GM21515 (cell line): ENCODE measurements around the gene BCL2L1.
"Not testable (repeated sequence)": the region's sequence is repeated elsewhere in the genome, so short reads cannot be mapped to it uniquely, and the experiment has no call there.

ENCODE experiments used
- ATAC-seq: cut with Tn5 transposase; IDR thresholded peaks from one replicate; pipeline ENCODE4 v1.9.1; 2021; ENCODE audit not compliant: unreplicated experiment

The BCL2L1 gene

DNA sequence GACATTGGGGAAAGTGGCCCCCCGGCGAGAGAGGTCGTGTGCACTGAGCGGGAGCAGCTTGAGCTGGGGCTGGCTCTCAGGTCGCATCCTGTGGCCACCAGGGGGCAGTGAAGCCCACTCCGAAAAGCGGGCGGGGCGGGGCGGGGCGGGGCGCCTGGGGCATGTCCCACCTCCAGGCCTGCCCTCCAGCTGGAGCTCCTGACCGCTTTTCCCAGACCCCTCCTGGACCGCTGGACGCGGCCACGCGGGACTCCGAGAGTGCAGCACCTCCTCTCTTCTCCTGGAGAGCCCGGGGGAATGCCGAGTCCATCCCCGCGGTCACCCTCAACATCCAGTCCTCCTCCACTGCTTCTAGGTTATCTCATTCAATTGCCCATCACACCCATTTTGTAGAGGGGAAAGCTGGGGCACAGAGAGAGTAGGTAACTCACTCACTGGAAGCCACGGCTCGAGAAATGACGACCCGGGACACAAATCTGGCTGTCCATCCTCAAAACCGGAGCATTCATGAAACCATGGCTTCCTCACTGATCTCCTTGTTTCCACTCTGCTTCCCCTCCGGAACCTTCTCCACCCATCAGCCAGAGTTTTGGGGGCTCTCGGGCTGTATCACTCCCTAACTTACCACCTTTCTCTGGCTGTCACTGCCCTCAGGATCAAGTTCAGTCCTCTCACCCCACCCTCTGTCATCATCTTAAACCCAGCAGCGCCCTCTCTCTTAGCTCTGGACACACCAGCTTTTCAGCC is 60.9 kb downstream of the BCL2L1 start:
- peak; percentile 54 for ATAC-seq

DNA sequence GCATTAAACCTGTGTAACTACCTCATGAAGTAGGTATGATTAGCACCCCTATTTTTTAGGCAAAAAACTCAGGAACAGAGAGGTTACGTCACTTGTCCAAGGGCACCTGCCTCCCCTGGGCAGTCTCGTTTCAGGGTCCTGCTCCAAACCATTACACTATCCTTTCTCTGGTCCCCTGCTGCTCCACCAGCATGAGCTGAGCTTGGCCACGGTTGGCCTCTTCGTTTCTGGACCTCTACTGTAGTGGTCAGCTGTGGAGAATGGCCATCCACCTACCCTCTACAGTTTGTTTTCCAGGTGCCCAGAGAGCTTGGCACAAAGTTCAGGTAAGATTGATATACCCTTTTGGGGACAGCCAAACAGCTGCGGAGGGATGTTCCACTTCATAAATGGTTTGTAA is 68.1 kb downstream of the BCL2L1 start:
- ATAC-seq: no peak

DNA sequence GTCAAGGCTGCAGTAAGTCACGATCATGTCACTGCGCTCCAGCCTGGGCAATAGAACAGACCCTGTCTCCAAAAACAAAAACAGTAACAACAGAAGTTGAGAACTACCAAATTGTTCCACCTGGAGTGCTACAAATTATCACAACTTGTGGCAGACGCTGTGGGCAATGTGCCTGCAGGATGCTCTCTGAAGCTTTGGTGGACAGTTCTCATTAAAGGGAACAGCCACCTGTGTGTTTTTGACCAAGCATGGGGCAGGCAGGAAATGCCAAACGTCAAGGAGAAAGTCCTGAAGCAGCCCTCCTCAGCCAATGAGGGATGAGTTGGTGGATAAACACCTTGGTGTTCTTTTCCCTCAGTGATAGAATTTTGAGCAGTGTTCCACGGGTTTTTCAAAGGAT is 69.1 kb downstream of the BCL2L1 start:
- no peak for ATAC-seq

DNA sequence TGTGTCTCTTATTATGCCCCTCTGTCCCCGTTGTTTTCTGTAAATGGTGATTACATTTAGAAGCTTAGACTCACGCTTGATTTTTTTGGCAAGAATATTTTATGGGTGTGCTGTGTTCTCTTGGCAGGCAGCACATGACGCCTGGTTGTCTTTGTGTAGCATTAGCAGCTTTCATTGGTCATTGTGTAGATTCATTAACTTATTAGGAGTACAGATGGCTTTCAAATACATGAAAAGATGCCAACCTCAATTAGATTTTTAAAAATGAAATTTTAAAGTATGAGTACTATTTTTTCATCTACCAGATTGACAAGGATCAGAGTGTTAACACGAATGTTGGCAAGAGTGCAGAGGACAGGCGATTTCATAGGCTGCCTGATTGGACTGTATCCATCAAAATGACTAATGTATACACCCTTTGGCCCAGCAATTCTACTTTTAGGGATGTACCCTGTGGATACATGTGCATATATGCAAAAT is 69.7 kb downstream of the BCL2L1 start:
- ATAC-seq: no peak

DNA sequence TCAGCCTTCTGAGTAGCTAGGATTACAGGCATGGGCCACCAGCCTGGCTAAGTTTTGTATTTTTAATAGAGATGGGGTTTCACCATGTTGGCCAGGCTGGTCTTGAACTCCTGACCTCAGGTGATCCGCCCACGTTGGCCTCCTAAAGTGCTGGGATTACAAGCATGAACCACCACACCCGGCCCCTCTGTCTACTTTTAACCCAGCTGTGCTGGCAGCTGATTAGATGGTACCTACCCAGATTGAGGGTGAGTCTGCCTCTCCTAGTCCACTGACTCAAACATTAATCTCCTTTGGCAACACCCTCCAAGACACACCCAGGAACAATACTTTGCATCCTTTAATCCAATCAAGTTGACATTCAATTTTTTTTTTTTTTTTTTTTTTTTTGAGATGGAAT is 74.6 kb downstream of the BCL2L1 start:
- not testable (repeated sequence) for ATAC-seq

DNA sequence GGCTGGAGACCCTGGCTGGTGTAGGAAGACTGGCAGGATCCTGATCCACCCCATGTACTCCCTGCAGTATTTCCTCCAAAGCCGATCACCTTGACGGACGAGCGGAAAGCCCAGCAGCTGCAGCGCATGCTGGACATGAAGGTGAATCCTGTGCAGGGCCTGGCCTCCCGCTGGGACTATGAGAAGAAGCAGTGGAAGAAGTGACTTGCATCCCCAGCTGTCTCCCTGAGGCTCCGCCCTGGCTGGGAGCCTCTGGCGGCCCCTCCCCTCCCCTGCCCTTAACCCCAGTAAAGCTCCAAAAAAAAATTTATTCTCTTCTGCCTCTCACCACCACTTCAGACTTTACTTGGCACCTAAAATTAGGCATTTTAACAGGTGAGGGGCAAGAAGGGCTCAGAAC is 78.0 kb downstream of the BCL2L1 start:
- no peak for ATAC-seq

DNA sequence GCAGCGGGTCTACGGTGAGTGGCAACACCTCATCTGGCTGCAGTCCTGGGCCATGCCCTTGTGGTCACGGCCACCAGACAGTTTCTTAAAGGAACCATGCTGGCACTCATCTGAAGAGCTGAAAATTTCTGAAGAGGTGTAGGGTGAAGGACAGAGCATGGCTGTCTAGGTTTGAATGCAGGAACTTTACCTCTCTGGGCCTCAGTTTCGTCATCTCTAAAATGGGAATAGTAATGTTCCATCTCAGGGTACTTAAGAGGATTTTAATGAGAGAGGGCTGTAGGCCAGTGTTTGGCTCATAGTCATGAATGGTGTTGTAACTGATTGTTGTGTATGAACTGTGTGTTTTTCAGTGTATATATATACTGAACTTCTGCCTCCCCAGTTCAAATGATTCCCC is 79.1 kb downstream of the BCL2L1 start:
- no peak for ATAC-seq

DNA sequence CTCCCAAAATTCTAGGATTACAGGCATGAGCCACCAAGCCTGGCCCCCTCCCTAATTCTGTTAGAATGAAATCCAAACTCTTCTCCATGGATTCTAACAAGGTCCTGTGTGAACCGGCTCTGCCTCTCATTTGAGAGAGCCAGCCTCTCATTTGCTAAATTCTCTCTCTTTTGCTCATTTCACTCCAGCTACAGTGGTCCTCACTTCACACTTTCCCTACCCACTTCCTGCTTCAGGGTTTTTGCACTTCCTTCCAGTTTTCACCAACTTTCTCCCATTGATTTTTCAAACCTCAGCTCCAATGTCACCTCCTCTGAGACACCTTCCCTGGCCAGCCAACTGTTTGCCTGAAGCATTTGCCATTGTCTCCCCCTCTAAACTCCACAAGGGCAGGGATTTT is 79.8 kb downstream of the BCL2L1 start:
- ATAC-seq: no peak

DNA sequence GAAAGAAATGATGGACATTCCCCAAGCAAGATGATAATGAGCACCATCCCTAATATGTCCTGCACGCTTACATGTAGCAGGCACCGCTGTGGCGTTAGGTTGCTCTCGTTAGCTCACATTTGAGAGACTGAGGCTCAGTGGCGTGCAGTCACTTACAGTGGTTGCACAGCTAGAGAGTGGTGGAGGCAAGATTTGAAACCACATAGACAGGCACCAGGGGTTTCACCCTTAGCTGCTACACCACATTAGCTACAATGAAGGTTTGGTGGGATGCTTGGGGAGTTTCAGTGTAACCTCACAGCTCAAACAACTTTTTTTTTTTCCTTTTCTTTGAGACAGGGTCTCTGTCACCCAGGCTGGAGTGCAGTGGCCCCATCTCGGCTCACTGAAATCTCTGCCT is 81.3 kb downstream of the BCL2L1 start:
- ATAC-seq: no peak

DNA sequence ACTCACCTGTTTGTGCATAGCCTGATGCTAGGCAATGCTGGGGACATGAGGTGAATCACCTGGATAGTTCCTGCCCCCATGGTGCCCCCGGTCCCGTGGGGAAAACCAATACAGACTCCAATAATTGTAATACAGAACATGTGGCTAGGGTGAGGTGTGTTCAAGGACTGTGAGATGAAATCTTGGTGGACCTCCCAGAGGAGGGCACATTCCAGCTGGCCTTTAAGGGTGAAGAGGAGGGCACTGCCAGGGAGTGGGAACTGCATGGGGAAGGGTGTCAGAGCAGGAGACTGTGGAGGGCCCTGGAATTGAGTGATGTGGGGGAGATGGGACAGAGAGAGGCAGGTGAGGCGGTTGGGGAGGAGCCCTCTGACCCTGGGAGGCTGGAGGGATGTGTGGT is 82.4 kb downstream of the BCL2L1 start:
- no peak for ATAC-seq

DNA sequence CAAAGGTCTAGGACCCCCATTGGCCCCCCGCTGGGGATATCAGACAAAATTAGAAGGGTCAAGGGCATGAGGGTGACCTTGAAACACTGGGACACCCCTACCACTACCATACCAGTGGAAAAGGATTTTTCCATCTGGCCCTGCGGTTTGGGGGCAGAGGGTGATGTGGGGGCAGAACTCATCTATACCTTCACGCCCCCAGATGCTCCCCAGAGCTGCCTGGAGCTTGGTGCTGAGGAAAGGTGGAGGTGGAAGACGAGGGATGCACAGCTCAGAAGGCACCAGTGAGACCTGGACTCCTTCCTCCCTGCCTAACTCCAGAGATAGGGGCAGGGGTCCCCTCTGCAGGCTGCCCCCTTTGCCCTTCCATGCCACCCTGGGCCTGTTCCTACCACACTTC is 83.9 kb downstream of the BCL2L1 start:
- no peak for ATAC-seq

DNA sequence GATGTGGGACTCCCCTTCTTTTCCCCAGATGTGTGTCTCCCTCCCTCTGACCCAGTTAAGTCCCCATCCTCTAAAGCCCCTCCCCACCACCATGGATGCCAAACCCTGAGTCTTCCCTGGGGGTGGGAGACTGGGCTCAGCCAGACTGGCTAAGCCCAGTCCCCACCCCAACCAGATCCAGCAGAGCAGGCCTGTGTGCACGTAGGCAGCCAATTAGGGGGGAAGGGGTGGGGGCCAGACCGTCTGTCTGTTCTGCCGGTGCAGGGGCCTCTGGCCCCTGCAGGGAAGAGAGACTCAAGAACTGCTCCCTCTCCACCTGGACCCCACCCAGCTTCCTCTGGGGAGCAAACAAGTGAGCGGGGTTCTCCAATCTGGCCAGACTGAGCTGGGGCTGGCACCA is 84.4 kb downstream of the BCL2L1 start:
- ATAC-seq: no peak

DNA sequence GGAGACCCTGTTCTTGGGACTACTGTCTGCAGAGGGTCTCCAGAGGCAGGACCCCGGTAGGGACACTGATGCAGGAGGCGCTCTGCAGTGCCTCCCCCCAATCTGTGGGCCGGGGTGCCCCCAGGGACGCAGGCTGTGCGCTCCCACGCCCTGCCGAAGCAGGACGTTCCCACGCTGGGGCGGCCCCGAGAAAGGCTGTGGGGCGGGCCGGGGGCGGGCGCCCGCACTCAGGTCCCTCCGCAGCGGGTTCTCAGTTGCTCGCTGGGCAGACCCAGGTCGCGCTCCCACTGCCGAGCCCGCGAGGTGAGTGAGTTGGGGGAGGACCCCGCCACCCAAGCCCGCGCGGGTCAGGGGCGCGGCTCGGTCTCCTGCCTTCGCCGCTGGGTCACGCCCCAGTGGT is 85.0 kb downstream of the BCL2L1 start, which contains the start of gene COX4I2:
Gene COX4I2 (plus strand): TSS at position 253 of the 400 bp plus-strand sequence. CDS start 1,106 bp downstream, outside the sequence.
- no peak for ATAC-seq

DNA sequence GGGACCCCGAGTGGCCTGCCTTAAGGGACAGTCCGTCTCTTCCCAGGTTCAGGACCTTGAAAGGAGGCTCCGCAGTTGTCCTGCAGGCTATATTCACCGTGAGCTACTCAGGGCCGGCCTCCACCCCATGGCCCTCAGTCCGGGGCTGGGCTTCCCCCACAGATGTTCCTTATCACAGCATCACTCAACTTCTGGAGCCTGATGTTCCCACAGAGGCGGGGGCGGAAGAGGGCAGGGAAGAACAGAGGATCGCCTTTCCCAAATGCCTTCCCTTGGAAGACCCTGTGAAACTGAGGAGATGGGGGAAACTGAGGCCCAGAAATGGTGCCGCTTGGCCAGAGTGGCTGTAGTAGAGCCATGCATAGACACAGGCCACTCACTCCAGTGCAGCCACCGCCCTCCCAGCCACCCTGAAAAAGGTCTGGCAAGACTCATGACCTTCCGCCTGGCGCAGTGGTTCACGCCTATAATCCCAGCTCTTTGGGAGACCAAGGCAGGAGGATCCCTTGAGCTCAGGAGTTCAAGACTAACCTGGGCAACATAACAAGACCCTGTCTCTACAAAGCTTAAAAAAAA is 89.2 kb downstream of the BCL2L1 start:
- no peak for ATAC-seq

DNA sequence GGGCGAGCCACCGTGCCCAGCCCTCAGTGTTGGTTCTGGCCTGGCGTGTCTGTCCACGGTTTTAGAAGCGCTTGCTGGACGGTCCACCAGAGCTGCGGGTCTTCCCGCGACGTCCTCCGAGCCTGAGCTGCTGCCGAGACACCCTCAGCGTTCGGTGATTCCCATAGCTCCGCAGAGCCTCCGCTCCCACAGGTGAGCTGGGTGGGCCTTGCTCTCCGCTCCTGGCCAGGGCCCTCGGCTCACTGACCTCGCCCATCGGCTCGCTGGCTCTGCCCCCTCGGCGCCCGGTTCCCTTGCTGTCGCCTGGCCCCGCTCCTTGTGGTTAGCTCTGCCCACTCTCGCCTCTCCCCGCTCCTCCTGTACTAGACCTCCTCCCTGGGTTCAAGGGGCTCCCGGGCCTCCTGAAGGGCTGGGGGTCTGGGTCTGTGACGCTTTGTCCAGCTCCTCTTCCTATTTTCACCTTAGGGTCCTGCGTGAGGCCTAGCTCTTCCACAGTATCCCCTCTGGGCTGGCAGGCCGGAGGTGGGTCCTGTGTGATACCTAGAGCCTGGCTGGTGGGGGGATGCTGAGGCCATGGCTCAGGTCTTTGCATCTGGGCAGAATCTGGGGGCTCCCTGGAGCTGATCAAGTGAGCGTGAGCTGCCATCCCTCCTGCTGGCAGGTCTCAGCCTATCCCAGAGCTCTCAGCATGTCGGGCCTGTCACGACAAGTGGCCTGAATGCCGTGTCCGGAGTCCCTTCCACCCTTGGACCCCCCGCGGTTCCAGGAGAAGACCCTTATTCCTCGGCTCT is 89.9 kb downstream of the BCL2L1 start:
- no peak for ATAC-seq

DNA sequence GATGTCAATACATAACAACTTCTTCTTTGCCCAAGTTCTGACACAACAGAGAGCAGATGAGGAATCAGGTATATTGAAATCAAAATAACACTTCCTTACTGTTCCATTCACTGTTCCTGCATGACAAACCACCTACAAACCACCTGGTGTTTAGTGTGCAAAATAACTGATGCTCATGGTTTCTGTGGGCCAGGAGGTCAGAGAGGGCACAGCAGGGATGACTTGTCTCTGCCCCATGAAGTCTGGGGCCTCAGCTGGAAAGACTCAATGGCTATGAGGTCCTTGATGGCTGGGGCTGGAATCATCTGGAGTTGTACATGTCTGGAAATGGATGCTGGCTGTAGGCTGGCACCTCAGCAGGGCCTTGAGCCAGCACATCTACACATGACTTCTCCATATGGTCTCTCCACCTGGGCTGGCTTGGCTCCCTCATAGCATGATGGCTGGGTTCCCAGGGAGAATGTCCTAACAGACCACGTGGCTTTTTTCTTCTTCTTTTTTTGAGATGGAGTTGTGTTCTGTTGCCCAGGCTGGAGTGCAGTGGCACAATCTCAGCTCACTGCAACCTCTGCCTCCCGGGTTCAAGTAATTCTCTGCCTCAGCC is 92.4 kb downstream of the BCL2L1 start:
- ATAC-seq: no peak

DNA sequence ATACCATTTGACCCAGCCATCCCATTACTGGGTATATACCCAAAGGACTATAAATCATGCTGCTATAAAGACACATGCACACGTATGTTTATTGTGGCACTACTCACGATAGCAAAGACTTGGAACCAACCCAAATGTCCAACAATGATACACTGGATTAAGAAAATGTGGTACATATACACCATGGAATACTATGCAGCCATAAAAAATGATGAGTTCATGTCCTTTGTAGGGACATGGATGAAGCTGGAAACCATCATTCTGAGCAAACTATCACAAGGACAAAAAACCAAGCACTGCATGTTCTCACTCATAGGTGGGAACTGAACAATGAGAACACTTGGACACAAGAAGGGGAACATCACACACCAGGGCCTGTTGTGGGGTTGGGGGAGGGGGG is 94.6 kb downstream of the BCL2L1 start:
- not testable (repeated sequence) for ATAC-seq

DNA sequence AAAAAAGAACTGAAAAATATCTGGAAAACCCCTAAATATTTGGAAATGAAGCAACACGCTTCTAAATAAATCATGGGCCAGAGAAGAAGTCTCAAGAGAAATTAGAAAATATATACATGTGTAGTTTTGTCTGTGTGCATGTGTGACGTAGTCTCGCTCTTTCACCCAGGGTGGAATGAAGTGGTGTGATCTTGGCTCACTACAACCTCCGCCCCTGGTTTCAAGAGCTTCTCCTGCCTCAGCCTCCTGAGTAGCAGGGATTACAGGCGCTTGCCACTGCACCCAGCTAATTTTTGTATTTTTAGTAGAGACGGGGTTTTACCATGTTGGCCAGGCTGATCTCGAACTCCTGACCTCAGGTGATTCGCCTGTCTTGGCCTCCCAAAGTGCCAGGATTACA is 96.1 kb downstream of the BCL2L1 start:
- ATAC-seq: not testable (repeated sequence)

DNA sequence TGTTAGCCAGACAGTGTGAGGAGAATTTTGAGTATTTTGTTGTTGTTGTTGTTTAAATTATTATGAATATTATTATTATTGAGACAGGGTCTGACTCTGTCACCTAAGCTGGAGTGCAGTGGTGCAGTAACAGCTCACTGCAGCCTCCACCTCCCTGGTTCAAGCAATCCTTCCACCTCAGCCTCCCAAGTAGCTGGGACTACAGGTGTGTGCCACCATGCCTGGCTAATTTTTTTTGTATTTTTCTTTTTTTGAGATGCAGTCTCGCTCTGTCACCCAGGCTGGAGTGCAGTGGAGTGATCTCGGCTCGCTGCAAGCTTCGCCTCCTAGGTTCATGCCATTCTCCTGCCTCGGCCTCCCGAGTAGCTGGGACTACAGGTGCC is 99.6 kb downstream of the BCL2L1 start:
- not testable (repeated sequence) for ATAC-seq

DNA sequence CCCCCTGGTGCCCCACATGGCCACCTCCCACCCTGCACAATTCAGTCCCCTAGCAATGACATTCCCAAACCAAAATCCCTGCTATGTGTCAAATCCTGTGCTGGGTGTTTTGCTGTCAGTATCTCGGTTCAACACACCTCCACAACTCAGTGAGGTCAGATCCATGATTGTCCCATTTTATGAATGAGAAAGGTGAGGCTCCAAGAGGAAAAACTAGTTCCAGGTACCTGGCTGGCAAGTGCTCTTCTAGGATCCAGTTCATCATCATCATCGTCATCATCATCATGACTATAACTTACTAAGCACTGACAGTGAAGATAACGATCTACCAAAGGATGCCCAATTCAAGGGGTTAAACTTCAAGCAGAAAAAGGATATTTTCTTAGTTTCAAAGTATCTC is 102.4 kb downstream of the BCL2L1 start:
- no peak for ATAC-seq

DNA sequence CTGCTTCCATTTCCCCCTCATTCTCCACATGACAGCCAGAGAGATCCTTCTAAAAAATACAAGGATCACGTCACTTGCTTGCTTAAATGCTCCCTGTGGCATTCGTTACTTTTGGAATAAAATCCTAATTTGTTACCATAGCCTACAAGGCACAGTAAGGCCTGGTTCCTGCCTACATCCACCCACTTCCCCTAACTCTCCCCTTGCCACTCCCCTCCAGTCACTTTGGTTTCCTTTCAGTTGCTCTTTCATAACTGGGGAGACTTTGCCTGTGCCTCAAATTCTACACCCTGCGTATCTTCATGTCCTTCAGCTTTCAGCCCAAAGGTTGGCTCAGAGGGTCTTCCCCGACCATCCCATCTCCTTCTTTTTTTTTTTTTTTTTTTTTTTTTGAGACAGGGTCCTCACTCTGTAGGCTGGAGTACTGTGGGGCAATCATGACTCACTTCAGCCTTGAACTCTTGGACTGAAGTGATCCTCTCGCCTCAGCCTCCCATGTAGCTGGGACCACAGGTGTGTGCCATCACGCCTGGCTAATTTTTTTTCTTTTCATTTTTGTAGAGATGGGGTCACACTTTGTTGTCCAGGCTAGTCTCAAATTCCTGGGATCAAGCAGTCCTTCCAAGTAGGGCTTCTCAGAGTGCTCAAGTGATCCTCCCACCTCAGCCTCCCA is 105.1 kb downstream of the BCL2L1 start:
- no peak for ATAC-seq
